Trophoblast cell (in vitro differentiated cells and primary cell): ENCODE data around the gene CCDC82.

Experiments used
- DNase-seq, 2 donors: peaks; one replicate each; pipeline ENCODE4 v3.0.0-alpha.2; 2016
- H2AFZ ChIP-seq: 2 replicates; pipeline ENCODE4 v1.6.1; 2013; ENCODE audit warnings: low read length, moderate library complexity, mild to moderate bottlenecking; ENCODE audit not compliant: insufficient read depth, poor library complexity
- H2AK5ac ChIP-seq: 2 replicates; pipeline ENCODE4 v1.6.1; 2013; ENCODE audit warnings: mild to moderate bottlenecking, low read length
- H2BK120ac ChIP-seq: 2 replicates; pipeline ENCODE4 v1.6.1; 2013; ENCODE audit warnings: low read length, mild to moderate bottlenecking, moderate library complexity; ENCODE audit not compliant: insufficient read depth, poor library complexity
- H2BK12ac ChIP-seq: 2 replicates; pipeline ENCODE4 v1.6.1; 2013; ENCODE audit warnings: mild to moderate bottlenecking, low read length, moderate library complexity
- H2BK5ac ChIP-seq: 2 replicates; pipeline ENCODE4 v1.6.1; 2013; ENCODE audit warnings: low read length, low read depth, moderate library complexity, mild to moderate bottlenecking; ENCODE audit not compliant: poor library complexity
- H3K14ac ChIP-seq: 2 replicates; pipeline ENCODE4 v1.6.1; 2013; ENCODE audit warnings: mild to moderate bottlenecking, low read length
- H3K18ac ChIP-seq: 2 replicates; pipeline ENCODE4 v1.6.1; 2013; ENCODE audit warnings: mild to moderate bottlenecking, low read length
- H3K23ac ChIP-seq: 2 replicates; pipeline ENCODE4 v1.6.1; 2013; ENCODE audit warnings: low read length
- H3K27ac ChIP-seq: 2 replicates; pipeline ENCODE4 v1.5.1; 2013; ENCODE audit warnings: low read depth, mild to moderate bottlenecking, inconsistent platforms, low read length, moderate library complexity
- H3K27me3 ChIP-seq: 2 replicates; pipeline ENCODE4 v1.6.1; 2013; ENCODE audit warnings: inconsistent platforms, mild to moderate bottlenecking, low read length, moderate library complexity; ENCODE audit not compliant: insufficient read depth
- H3K36me3 ChIP-seq, 2 experiments: 1 replicate in 1 of 2; 2 replicates in 1 of 2; pipeline ENCODE4 v1.6.1; 2013; ENCODE audit warnings: low read length in 2 of 2, mild to moderate bottlenecking in 2 of 2, moderate library complexity in 1 of 2; ENCODE audit not compliant: insufficient read depth in 2 of 2, control insufficient read depth in 1 of 2
- H3K4ac ChIP-seq: 2 replicates; pipeline ENCODE4 v1.6.1; 2013; ENCODE audit warnings: low read depth, mild to moderate bottlenecking, low read length, moderate library complexity
- H3K4me1 ChIP-seq, 2 experiments: 1 replicate in 1 of 2; 2 replicates in 1 of 2; pipeline ENCODE4 v1.6.1; 2013; ENCODE audit warnings: low read length in 2 of 2, mild to moderate bottlenecking in 2 of 2, moderate library complexity in 1 of 2; ENCODE audit not compliant: insufficient read depth in 2 of 2, control insufficient read depth in 1 of 2
- H3K4me2 ChIP-seq: 2 replicates; pipeline ENCODE4 v1.6.1; 2013; ENCODE audit warnings: inconsistent platforms, mild to moderate bottlenecking, low read length, moderate library complexity
- H3K4me3 ChIP-seq: 2 replicates; pipeline ENCODE4 v1.5.1; 2013; ENCODE audit warnings: mild to moderate bottlenecking, low read depth, low read length, inconsistent platforms
- H3K79me1 ChIP-seq: one replicate; pipeline ENCODE4 v1.6.1; 2013; ENCODE audit warnings: low read length
- H3K79me2 ChIP-seq: 2 replicates; pipeline ENCODE4 v1.6.1; 2013; ENCODE audit warnings: low read length, mild to moderate bottlenecking; ENCODE audit not compliant: control insufficient read depth, insufficient read depth, poor library complexity
- H3K9ac ChIP-seq: 2 replicates; pipeline ENCODE4 v1.6.1; 2013; ENCODE audit warnings: mild to moderate bottlenecking, low read length
- H3K9me3 ChIP-seq: 2 replicates; pipeline ENCODE4 v1.6.1; 2013; ENCODE audit warnings: low read depth, mild to moderate bottlenecking, control low read depth, inconsistent platforms, low read length; ENCODE audit not compliant: insufficient read depth
- H4K12ac ChIP-seq: 2 replicates; pipeline ENCODE4 v1.6.1; 2013; ENCODE audit warnings: low read depth, mild to moderate bottlenecking, low read length, moderate library complexity
- H4K8ac ChIP-seq: 2 replicates; pipeline ENCODE4 v1.6.1; 2013; ENCODE audit warnings: low read depth, mild to moderate bottlenecking, low read length, moderate library complexity
- H4K91ac ChIP-seq: one replicate; pipeline ENCODE4 v1.6.1; 2013; ENCODE audit warnings: low read depth, mild to moderate bottlenecking, low read length, moderate library complexity
- WGBS: extraction: QIAGEN DNeasy Blood & Tissue Kit; methylation state at CpG from one replicate; pipeline ENCODE4 v1.1.7; 2013; ENCODE audit warnings: missing lambda C conversion rate; ENCODE audit not compliant: insufficient read length, insufficient coverage; ENCODE audit errors: extremely low coverage; 5-methylcytosine and 5-hydroxymethylcytosine counted together

The CCDC82 gene

GRCh38 chr11:96316869-96317268 is 72.8 kb downstream of the CCDC82 start:
- peak overlapping the region; percentile 44 for H3K4ac ChIP-seq
- H3K14ac ChIP-seq: no peak overlapping the region
- no peak overlapping the region for H2AFZ ChIP-seq
- DNase-seq: peak; percentile 55 to 77
- peak overlapping the region; percentile 44 for H2BK120ac ChIP-seq
- H2BK5ac ChIP-seq: peak overlapping the region; percentile 67
- no peak overlapping the region for H2AK5ac ChIP-seq
- peak overlapping the region; percentile 37 for H3K4me2 ChIP-seq
- no peaks in the 10 kb centered on the region for H3K27me3 ChIP-seq
- H2BK12ac ChIP-seq: peak overlapping the region; percentile 59
- peak overlapping the region; percentile 37 for H4K91ac ChIP-seq
- peak overlapping the region; percentile 44 for H4K8ac ChIP-seq
- H3K79me2 ChIP-seq: peaks cover 8% of the 10 kb centered on the region
- no CpG with 5 or more reads among the region's 3 CpGs for WGBS
- H3K4me1 ChIP-seq: peaks cover 25 to 42% of the 10 kb centered on the region in 2 experiments
- H3K18ac ChIP-seq: peak overlapping the region; percentile 73
- no peak overlapping the region for H3K23ac ChIP-seq
- H3K79me1 ChIP-seq: peaks cover 26% of the 10 kb centered on the region
- H3K4me3 ChIP-seq: no peak overlapping the region
- H3K27ac ChIP-seq: peak overlapping the region; percentile 77
- H3K36me3 ChIP-seq: peaks cover 0 to 4% of the 10 kb centered on the region in 2 experiments
- H4K12ac ChIP-seq: no peak overlapping the region
- no peak overlapping the region for H3K9ac ChIP-seq
- no peaks in the 10 kb centered on the region for H3K9me3 ChIP-seq

- H2BK5ac ChIP-seq: no peak overlapping the region
- peaks cover 2 to 4% of the 10 kb centered on the region in 2 experiments for H3K36me3 ChIP-seq
- peaks cover 22% of the 10 kb centered on the region for H3K79me1 ChIP-seq
- H3K4me2 ChIP-seq: no peak overlapping the region
- H3K4me1 ChIP-seq: peaks cover 21 to 39% of the 10 kb centered on the region in 2 experiments
- no peak overlapping the region for H3K18ac ChIP-seq
- H3K27me3 ChIP-seq: no peaks in the 10 kb centered on the region
- no peak overlapping the region for H3K14ac ChIP-seq
- H2AK5ac ChIP-seq: no peak overlapping the region
- peaks cover 5% of the 10 kb centered on the region for H3K79me2 ChIP-seq
- H4K12ac ChIP-seq: no peak overlapping the region
- H3K23ac ChIP-seq: no peak overlapping the region
- H3K4ac ChIP-seq: peak overlapping the region; percentile 30
- no peak overlapping the region for H4K91ac ChIP-seq
- no peak for DNase-seq
- H3K9me3 ChIP-seq: no peaks in the 10 kb centered on the region
- no peak overlapping the region for H2AFZ ChIP-seq
- peak overlapping the region; percentile 19 for H2BK12ac ChIP-seq
- no peak overlapping the region for H3K27ac ChIP-seq
- H4K8ac ChIP-seq: peak overlapping the region; percentile 14
- whole genome bisulfite sequencing: no CpG with 5 or more reads among the region's 1 CpG
- no peak overlapping the region for H3K9ac ChIP-seq
- no peak overlapping the region for H2BK120ac ChIP-seq
- H3K4me3 ChIP-seq: no peak overlapping the region
Observed at GRCh38 chr11:96315476-96315875, 74.2 kb downstream of the CCDC82 start.

DNA sequence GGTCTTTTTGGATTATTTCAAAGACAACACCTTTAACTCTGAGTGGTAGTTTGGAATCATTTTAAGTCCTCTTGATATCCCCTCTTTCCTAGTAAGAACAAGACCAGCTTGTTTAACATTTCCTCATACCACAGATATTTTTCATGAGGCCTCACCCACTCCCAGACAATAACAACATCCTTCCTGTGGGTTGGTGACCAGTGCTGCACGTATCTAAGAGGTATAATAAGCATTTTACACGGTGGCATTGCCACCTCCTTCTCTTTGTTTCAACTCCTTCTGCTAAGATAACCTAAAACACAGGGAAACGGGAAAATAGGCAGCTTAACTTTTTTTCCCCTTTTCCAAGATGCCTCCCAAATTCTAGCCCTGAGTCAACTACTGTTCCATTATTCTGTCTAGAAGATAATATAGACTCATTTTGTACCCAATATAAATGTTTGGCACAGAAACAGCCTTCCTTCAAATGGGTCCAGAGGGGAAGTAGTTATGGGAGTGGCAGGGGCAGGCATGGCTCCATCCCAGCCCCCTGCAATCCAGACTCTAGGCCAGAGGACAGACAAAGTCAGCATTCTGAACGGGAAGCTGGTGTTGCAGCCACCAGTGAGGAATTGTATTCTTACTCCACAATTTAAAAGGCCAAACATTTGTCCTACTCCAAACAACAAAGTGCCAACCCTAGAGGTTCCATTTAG is 75.2 kb downstream of the CCDC82 start:
- Histone ChIP-seq H4K8ac (peak overlapping the region; percentile 66), H3K14ac (peak overlapping the region; percentile 77), H4K91ac (peak overlapping the region; percentile 78), H3K4ac (peak overlapping the region; percentile 49), H4K12ac (peak overlapping the region; percentile 82), H3K9ac (no peak overlapping the region), H3K23ac (no peak overlapping the region), H3K27ac (peak overlapping the region; percentile 64), H3K4me2 (peak overlapping the region; percentile 36), H3K79me1 (peaks cover 22% of the 10 kb centered on the region), H3K36me3 (peaks cover 2 to 4% of the 10 kb centered on the region in 2 experiments), H2AFZ (no peak overlapping the region), H3K4me1 (peaks cover 24 to 35% of the 10 kb centered on the region in 2 experiments), H3K27me3 (no peaks in the 10 kb centered on the region), H2BK12ac (peak overlapping the region; percentile 86), H3K79me2 (peaks cover 5% of the 10 kb centered on the region), H2BK120ac (peak overlapping the region; percentile 79), H3K18ac (peak overlapping the region; percentile 89), H3K4me3 (no peak overlapping the region), H2BK5ac (peak overlapping the region; percentile 86), H3K9me3 (no peaks in the 10 kb centered on the region), H2AK5ac (no peak overlapping the region)
- DNase-seq: peak in 1 of 2 donors; percentile 54
- WGBS: no CpG with 5 or more reads among the region's 4 CpGs

GRCh38 chr11:96313163-96313562 is 76.5 kb downstream of the CCDC82 start:
- no peaks in the 10 kb centered on the region for H3K9me3 ChIP-seq
- no peak overlapping the region for H3K4me3 ChIP-seq
- H4K91ac ChIP-seq: no peak overlapping the region
- no peak overlapping the region for H3K27ac ChIP-seq
- no peak overlapping the region for H2AK5ac ChIP-seq
- no peak overlapping the region for H3K14ac ChIP-seq
- H2BK120ac ChIP-seq: no peak overlapping the region
- no peak overlapping the region for H2AFZ ChIP-seq
- WGBS: no CpG with 5 or more reads among the region's 6 CpGs
- no peak overlapping the region for H3K4me2 ChIP-seq
- H4K12ac ChIP-seq: no peak overlapping the region
- H3K4me1 ChIP-seq: peaks cover 21 to 31% of the 10 kb centered on the region in 2 experiments
- H3K23ac ChIP-seq: no peak overlapping the region
- H4K8ac ChIP-seq: no peak overlapping the region
- H3K27me3 ChIP-seq: no peaks in the 10 kb centered on the region
- H3K79me2 ChIP-seq: peaks cover 4% of the 10 kb centered on the region
- no peak overlapping the region for H2BK5ac ChIP-seq
- H3K9ac ChIP-seq: no peak overlapping the region
- H3K79me1 ChIP-seq: peaks cover 20% of the 10 kb centered on the region
- peaks cover 2 to 4% of the 10 kb centered on the region in 2 experiments for H3K36me3 ChIP-seq
- H3K18ac ChIP-seq: no peak overlapping the region
- no peak overlapping the region for H2BK12ac ChIP-seq
- no peak for DNase-seq
- H3K4ac ChIP-seq: peak overlapping the region; percentile 73
